Neural crest cell (in vitro differentiated cells): ENCODE data around the gene AMELX. TPM values are rescaled to one million over a fixed set of nuclear protein-coding genes. Genes with fewer than 3 reads are reported as not detected.

Experiments
- DNase-seq: peaks from one replicate; pipeline ENCODE4 v3.0.0; 2021; ENCODE audit warnings: low read depth, mixed read lengths, low spot score
- H3K27ac Mint-ChIP-seq: one replicate; pipeline ENCODE4 v1.8.0; 2021; ENCODE audit warnings: mild to moderate bottlenecking, mixed read lengths; ENCODE audit not compliant: unreplicated experiment
- H3K27me3 Mint-ChIP-seq: 2 replicates; pipeline ENCODE4 v1.8.0; 2021; ENCODE audit warnings: low read depth, mild to moderate bottlenecking, mixed read lengths
- H3K36me3 Mint-ChIP-seq: 2 replicates; pipeline ENCODE4 v1.8.0; 2021; ENCODE audit warnings: low read depth, mild to moderate bottlenecking, mixed read lengths
- H3K4me1 Mint-ChIP-seq: 2 replicates; pipeline ENCODE4 v1.8.0; 2021; ENCODE audit warnings: mixed read lengths
- H3K4me3 Mint-ChIP-seq: one replicate; pipeline ENCODE4 v1.8.0; 2021; ENCODE audit warnings: mild to moderate bottlenecking, mixed read lengths
- H3K9me3 Mint-ChIP-seq: 2 replicates; pipeline ENCODE4 v1.8.0; 2021; ENCODE audit warnings: mixed read lengths
- CTCF ChIP-seq: fragments of 200-600 bp; sonication (generic); conservative IDR thresholded peaks from 2 replicates; pipeline ENCODE4 v1.5.0; 2021; ENCODE audit warnings: antibody characterized with exemption, mild to moderate bottlenecking
- total RNA-seq: library from RNA; stranded (reverse); gene quantifications from 2 replicates; pipeline ENCODE4 v1.2.1, GENCODE V29; 2021

Gene AMELX
- total RNA-seq, 1 donor from 2014 or later: not detected

GRCh38 chrX:11269006-11269405 lies 24.2 kb upstream of the AMELX start:
- no peak for TF ChIP-seq CTCF
- Mint-ChIP-seq H3K4me1 (peaks cover 12% of the 10 kb centered on the region), H3K9me3 (no peaks in the 10 kb centered on the region), H3K4me3 (no peak overlapping the region), H3K36me3 (no peaks in the 10 kb centered on the region), H3K27me3 (no peaks in the 10 kb centered on the region), H3K27ac (no peak overlapping the region)
- no peak for DNase-seq

- Mint-ChIP-seq H3K36me3 (no peaks in the 10 kb centered on the region), H3K9me3 (no peaks in the 10 kb centered on the region), H3K4me1 (peaks cover 12% of the 10 kb centered on the region), H3K27me3 (no peaks in the 10 kb centered on the region), H3K4me3 (no peak overlapping the region), H3K27ac (no peak overlapping the region)
- DNase-seq: no peak
- no peak for TF ChIP-seq CTCF
Observed at GRCh38 chrX:11269996-11270395, 23.2 kb upstream of the AMELX start.

- no peaks in the 10 kb centered on the region for H3K4me1 Mint-ChIP-seq
- no peak overlapping the region for H3K4me3 Mint-ChIP-seq
- no peak overlapping the region for H3K27ac Mint-ChIP-seq
- no peaks in the 10 kb centered on the region for H3K27me3 Mint-ChIP-seq
- DNase-seq: no peak
- H3K36me3 Mint-ChIP-seq: no peaks in the 10 kb centered on the region
- H3K9me3 Mint-ChIP-seq: peaks cover 2% of the 10 kb centered on the region
- no peak for TF ChIP-seq CTCF
Observed at GRCh38 chrX:11272290-11272689, 20.9 kb upstream of the AMELX start.

GRCh38 chrX:11272863-11273262 lies 20.4 kb upstream of the AMELX start:
- Mint-ChIP-seq H3K27ac (no peak overlapping the region), H3K4me3 (no peak overlapping the region), H3K9me3 (peaks cover 2% of the 10 kb centered on the region), H3K36me3 (no peaks in the 10 kb centered on the region), H3K4me1 (no peaks in the 10 kb centered on the region), H3K27me3 (no peaks in the 10 kb centered on the region)
- TF ChIP-seq CTCF: no peak
- DNase-seq: no peak

GRCh38 chrX:11273544-11273943 lies 19.7 kb upstream of the AMELX start:
- Mint-ChIP-seq H3K27ac (no peak overlapping the region), H3K4me1 (no peaks in the 10 kb centered on the region), H3K4me3 (no peak overlapping the region), H3K27me3 (no peaks in the 10 kb centered on the region), H3K36me3 (no peaks in the 10 kb centered on the region), H3K9me3 (peaks cover 2% of the 10 kb centered on the region)
- no peak for DNase-seq
- TF ChIP-seq CTCF: no peak

- H3K36me3 Mint-ChIP-seq: no peaks in the 10 kb centered on the region
- H3K9me3 Mint-ChIP-seq: peaks cover 6% of the 10 kb centered on the region
- no peaks in the 10 kb centered on the region for H3K27me3 Mint-ChIP-seq
- H3K4me3 Mint-ChIP-seq: no peak overlapping the region
- no peaks in the 10 kb centered on the region for H3K4me1 Mint-ChIP-seq
- no peak for TF ChIP-seq CTCF
- no peak overlapping the region for H3K27ac Mint-ChIP-seq
- DNase-seq: no peak
Observed at GRCh38 chrX:11282043-11282442, 11.2 kb upstream of the AMELX start.
